Activated CD8-positive, alpha-beta T cell treated with anti-CD3 and anti-CD28 coated beads for 36 hours (primary cell): ENCODE data around the gene VSTM2B. TPM values are rescaled to one million over a fixed set of nuclear protein-coding genes. Genes with fewer than 3 reads are reported as not detected.
A peak's percentile ranks its signal among the peaks of the same experiment; 100 is the strongest.

Experiments
- ATAC-seq: fragments of 200-7000 bp; cut with Tn5 transposase; one replicate; pipeline ENCODE4 v1.10.0; 2021; ENCODE audit warnings: mild to moderate bottlenecking, moderate library complexity
- CTCF ChIA-PET: fragments of 350-600 bp; sonication (Branson Sonifier 250); formaldehyde crosslinking; loops from one replicate; lab custom pipeline; 2021; ENCODE audit warnings: antibody characterized with exemption; lab: Charles Lee
- POLR2A ChIA-PET: fragments of 350-600 bp; sonication (Branson Sonifier 250); formaldehyde crosslinking; loops from one replicate; lab custom pipeline; 2021; ENCODE audit warnings: antibody characterized with exemption; lab: Charles Lee
- DNase-seq: peaks from one replicate; pipeline ENCODE4 v3.0.0-alpha.2; 2020
- H3K27ac Mint-ChIP-seq: one replicate; pipeline ENCODE4 v1.8.0; 2021; ENCODE audit warnings: mild to moderate bottlenecking, mixed read lengths
- H3K27me3 Mint-ChIP-seq: one replicate; pipeline ENCODE4 v1.8.0; 2021; ENCODE audit warnings: mixed read lengths
- H3K36me3 Mint-ChIP-seq: one replicate; pipeline ENCODE4 v1.8.0; 2021; ENCODE audit warnings: low read depth, mixed read lengths
- H3K4me1 Mint-ChIP-seq: one replicate; pipeline ENCODE4 v1.8.0; 2021; ENCODE audit warnings: low read depth, mixed read lengths
- H3K4me3 Mint-ChIP-seq: one replicate; pipeline ENCODE4 v1.8.0; 2021; ENCODE audit warnings: mild to moderate bottlenecking, moderate library complexity, mixed read lengths
- H3K9me3 Mint-ChIP-seq: one replicate; pipeline ENCODE4 v1.8.0; 2021; ENCODE audit warnings: mixed read lengths
- intact Hi-C: fragments of 100-400 bp; cut with micrococcal nuclease; formaldehyde crosslinking; loops from one replicate; pipeline ENCODE4 v1.10.0; 2022
- total RNA-seq, 2 experiments: library from RNA; stranded (reverse); gene quantifications; one replicate each; pipeline ENCODE4 v1.2.3, GENCODE V29; 2021
- TF ChIP-seq, protein P1 (sequence below): fragments of 200-600 bp; IDR thresholded peaks from one replicate; pipeline ENCODE4 v1.8.0; 2022; ENCODE audit warnings: antibody characterized with exemption, mild to moderate bottlenecking

VSTM2B gene
- total RNA-seq, 2 experiments from 2014 or later = not detected

DNA sequence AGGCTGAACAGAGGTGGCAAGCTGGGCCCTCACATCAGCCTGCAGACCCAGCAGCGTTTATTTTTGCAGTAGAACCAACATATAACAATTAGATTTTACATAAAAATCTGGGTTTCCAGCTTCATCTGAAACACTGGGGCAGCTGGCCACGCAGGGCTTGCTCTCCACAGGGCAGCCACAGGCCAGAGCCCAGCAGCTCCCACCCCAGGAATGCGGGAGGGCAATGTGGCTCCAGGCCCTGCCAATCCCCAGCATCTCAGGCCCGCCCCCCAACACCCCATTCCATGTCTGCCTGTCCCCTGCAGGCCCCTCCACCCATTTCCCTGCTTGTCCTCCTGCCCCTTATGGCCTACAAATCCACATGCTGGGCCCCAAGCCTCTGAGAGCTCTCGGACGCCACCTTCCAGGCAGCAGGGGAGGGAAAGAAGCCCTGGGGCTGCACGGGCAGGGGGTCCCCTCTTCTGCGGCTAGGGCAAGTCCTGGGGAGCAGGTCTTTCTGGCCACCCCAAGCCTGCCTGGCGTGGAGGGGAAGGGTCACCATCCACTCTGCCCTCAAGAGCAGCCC, 15.0 kb upstream of the VSTM2B start:
- ATAC-seq (no peak), DNase-seq (no peak)
- POLR2A ChIA-PET = no interaction called here
- no peaks in the 10 kb centered on the region for H3K9me3 Mint-ChIP-seq
- TF ChIP-seq, protein P1, sequence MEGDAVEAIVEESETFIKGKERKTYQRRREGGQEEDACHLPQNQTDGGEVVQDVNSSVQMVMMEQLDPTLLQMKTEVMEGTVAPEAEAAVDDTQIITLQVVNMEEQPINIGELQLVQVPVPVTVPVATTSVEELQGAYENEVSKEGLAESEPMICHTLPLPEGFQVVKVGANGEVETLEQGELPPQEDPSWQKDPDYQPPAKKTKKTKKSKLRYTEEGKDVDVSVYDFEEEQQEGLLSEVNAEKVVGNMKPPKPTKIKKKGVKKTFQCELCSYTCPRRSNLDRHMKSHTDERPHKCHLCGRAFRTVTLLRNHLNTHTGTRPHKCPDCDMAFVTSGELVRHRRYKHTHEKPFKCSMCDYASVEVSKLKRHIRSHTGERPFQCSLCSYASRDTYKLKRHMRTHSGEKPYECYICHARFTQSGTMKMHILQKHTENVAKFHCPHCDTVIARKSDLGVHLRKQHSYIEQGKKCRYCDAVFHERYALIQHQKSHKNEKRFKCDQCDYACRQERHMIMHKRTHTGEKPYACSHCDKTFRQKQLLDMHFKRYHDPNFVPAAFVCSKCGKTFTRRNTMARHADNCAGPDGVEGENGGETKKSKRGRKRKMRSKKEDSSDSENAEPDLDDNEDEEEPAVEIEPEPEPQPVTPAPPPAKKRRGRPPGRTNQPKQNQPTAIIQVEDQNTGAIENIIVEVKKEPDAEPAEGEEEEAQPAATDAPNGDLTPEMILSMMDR = no peak
- no peak overlapping the region for H3K4me3 Mint-ChIP-seq
- no peaks in the 10 kb centered on the region for H3K4me1 Mint-ChIP-seq
- intact Hi-C loops = no loop called here
- H3K27me3 Mint-ChIP-seq = peaks cover 15% of the 10 kb centered on the region
- H3K27ac Mint-ChIP-seq = no peak overlapping the region
- CTCF ChIA-PET = no interaction called here
- H3K36me3 Mint-ChIP-seq = no peaks in the 10 kb centered on the region

DNA sequence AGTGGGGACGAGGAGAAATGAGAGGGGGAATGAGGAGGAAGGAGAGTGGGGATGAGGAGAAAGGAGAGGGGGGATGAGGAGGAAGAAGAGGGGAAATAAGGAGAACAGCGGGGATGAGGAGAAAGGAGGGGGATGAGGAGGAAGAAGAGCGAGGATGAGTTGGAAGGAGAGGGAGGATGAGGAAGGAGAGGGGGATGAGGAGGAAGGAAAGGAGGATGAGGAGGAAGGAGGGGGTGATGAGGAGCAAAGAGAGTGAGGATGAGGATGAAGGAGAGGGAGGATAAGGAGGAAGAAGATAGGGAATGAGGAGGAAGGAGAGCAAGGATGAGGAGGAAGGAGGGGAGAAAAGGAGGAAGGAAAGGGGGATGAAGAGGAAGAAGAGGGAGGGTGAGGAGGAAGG, 14.0 kb upstream of the VSTM2B start:
- Mint-ChIP-seq H3K36me3 (no peaks in the 10 kb centered on the region), H3K27ac (no peak overlapping the region), H3K4me1 (no peaks in the 10 kb centered on the region), H3K27me3 (peaks cover 15% of the 10 kb centered on the region), H3K9me3 (no peaks in the 10 kb centered on the region), H3K4me3 (no peak overlapping the region)
- no peak for ATAC-seq
- CTCF ChIA-PET = no interaction called here
- DNase-seq = no peak
- POLR2A ChIA-PET = no interaction called here
- TF ChIP-seq, protein P1 = no peak
- intact Hi-C loops = no loop called here

DNA sequence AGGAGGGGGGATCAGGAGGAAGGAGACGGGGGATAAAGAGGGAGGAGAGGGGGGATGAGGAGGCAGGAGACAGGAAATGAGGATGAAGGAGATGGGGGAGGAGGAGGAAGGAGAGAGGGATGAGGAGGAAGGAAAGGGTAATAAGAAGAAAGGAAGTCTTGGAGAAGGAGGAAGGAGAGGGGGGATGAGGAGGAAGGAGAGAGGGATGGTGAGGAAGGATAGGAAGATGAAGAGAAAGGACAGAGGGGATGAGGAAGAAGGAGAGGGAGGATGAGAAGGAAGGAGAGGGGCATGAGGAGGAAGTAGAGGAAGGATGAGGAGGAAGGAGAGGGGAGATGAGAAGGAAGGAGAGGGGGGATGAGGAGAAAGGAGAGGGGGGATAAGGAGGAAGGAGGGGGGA, 13.0 kb upstream of the VSTM2B start:
- peaks cover 17% of the 10 kb centered on the region for H3K27me3 Mint-ChIP-seq
- DNase-seq (no peak), ATAC-seq (no peak)
- ChIA-PET POLR2A (no interaction called here), CTCF (no interaction called here)
- H3K9me3 Mint-ChIP-seq = no peaks in the 10 kb centered on the region
- TF ChIP-seq, protein P1 = no peak
- H3K27ac Mint-ChIP-seq = no peak overlapping the region
- intact Hi-C loops = no loop called here
- no peak overlapping the region for H3K4me3 Mint-ChIP-seq
- no peaks in the 10 kb centered on the region for H3K36me3 Mint-ChIP-seq
- no peaks in the 10 kb centered on the region for H3K4me1 Mint-ChIP-seq

DNA sequence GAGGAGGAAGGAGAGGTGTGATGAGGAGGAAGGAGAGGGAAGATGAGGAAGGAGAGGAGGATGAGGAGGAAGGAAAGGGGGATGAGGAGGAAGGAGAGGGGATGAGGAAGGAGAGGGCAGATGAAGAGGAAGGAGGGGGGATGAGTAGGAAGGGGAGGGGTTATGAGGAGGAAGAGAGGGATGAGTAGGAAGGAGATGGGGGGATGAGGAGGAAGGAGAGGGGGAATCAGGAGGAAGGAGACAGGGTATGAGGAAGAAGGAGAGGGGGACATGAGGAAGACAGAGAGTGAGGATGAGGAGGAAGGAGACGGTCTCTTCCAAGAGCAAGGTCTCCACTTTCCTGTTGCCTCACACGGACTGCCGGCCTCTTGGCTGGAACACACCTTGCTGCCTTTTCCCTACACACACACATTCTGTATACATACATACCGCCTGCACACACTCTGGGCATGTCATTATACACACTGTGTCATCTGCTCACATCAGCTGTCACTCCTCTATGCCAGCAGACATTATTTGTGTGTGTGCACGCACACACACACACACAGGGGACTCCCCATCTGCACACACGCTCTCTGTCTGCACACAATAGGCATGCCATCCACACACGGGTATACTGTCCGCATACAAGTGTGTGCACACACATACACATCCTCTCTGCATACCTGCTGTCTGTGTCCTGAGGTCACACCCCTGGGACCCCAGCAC, 11.1 kb upstream of the VSTM2B start:
- no peaks in the 10 kb centered on the region for H3K36me3 Mint-ChIP-seq
- no peak overlapping the region for H3K27ac Mint-ChIP-seq
- H3K27me3 Mint-ChIP-seq = peaks cover 9% of the 10 kb centered on the region
- TF ChIP-seq, protein P1 = no peak
- CTCF ChIA-PET = no interaction called here
- no peak overlapping the region for H3K4me3 Mint-ChIP-seq
- ATAC-seq = peak; percentile 45
- no peak for DNase-seq
- H3K4me1 Mint-ChIP-seq = no peaks in the 10 kb centered on the region
- intact Hi-C loops = no loop called here
- no peaks in the 10 kb centered on the region for H3K9me3 Mint-ChIP-seq
- POLR2A ChIA-PET = no interaction called here

DNA sequence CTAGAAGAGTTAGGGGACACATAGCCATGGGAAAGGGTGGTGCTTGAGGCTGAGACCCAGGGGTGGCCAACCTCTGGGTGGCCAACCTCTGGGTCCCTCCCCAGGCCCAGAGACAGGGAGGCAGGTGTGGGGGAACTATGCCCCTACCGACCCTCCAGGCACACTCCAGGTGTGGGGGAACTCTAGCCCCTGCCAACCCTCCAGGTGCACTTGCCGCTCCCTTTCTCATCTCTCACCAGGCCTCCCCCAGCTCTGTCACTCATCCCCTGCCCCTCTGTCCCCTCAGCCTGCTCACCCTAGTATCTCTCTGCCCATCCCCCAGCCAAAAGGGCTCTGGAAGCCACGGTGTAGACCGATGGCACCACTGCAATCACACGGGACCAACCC, 10.6 kb upstream of the VSTM2B start:
- Mint-ChIP-seq H3K36me3 (no peaks in the 10 kb centered on the region), H3K4me1 (no peaks in the 10 kb centered on the region), H3K27me3 (peaks cover 4% of the 10 kb centered on the region), H3K4me3 (no peak overlapping the region), H3K9me3 (no peaks in the 10 kb centered on the region), H3K27ac (no peak overlapping the region)
- POLR2A ChIA-PET = interaction anchor here (0.6 kb wide), 1 partner anchor 282 kb away, joined by 3 read pairs; no protein-coding TSS in a partner anchor
- no peak for ATAC-seq
- intact Hi-C loops = no loop called here
- no peak for DNase-seq
- CTCF ChIA-PET = no interaction called here
- TF ChIP-seq, protein P1 = no peak
